Activated CD4-positive, alpha-beta T cell treated with anti-CD3 and anti-CD28 coated beads, Interleukin-10, Interleukin-2, amounts not matched to agents 100 ng/mL and 50 ng/mL, durations not matched to agents 16 hours and 8 hours (primary cell): ENCODE data around the gene NUP62.
"Not testable (repeated sequence)": the region's sequence is repeated elsewhere in the genome, so short reads cannot be mapped to it uniquely, and the experiment has no call there.

Source experiments
- DNase-seq: peaks from one replicate; pipeline ENCODE4 v3.0.0-alpha.2; 2020

NUP62 gene

DNA sequence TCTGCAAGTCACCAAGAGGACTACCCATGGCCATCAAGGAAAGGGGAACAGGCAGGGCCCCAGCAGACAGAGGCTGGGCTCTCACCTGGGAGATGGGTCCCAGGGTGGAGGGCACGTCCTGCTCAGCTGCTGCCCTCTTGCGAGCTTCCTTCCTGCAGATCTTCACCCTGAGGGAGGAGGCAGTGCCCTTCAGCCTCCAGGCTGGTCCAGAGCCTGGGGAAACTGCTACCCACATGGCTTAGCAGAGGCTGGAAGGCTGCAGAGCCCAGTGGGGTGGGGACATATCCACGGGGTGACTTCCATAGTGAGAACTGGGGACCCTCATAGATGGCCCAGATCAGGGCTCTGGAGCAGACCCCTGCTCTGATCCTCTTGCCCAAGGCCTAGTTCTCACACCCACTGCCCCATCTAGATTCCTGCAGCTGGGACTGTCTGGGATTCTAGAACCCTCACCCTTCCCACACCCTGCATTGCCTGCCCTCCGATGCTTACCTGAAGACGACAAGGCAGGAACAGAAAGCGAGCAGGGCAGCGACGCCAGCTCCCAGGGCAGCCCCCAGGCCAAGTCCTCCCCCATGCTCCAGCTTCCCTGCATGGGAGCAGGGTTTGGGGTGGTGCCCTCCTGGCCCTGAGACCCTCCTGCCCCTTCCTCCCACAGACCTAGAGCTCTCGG is 22.6 kb upstream of the NUP62 start:
- DNase-seq = no peak

DNA sequence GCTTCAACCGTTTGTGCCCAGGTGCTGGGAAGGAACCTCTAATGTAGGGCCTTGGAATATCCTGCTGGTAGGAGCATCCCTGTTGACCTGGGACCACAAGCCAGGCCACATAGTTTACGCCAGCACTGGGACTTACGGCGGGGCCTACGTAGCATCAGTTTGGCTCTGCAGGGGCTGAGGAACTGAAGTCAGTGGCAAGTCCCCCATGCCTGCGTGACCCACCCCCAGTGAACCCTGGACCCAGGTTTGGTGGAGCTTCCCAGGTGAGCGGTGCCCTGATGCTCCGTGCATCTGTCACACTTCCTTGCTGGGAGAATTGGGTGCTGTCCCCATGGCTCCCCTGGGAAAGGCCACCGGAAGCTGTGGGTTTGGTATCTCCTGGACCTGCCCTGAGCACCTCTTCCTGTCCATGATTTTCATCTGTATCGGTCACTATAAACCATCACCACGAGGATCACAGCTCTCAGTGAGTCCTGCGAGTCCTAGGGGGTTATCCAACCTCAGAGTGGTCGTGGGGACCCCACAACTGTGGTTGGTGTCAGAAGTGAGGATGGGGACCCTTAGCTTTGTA is 21.7 kb upstream of the NUP62 start:
- DNase-seq = no peak

DNA sequence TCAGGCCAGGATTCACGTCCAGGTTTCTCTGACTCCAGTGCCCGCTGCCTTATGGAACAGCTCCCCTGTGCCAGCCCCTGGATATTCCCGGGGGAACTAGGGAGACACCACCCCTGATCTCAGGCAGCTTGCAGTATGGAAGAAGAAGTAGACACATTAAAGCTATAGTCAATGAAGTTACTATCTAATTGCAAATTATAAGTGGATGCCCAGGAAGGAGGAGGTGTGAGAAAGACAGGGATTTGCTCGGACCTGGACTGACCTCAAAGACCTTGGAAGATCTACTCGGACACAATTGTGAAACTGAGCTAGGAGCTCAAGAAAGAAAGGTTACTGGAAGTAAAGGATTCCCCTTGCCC is 21.3 kb upstream of the NUP62 start:
- DNase-seq = no peak

DNA sequence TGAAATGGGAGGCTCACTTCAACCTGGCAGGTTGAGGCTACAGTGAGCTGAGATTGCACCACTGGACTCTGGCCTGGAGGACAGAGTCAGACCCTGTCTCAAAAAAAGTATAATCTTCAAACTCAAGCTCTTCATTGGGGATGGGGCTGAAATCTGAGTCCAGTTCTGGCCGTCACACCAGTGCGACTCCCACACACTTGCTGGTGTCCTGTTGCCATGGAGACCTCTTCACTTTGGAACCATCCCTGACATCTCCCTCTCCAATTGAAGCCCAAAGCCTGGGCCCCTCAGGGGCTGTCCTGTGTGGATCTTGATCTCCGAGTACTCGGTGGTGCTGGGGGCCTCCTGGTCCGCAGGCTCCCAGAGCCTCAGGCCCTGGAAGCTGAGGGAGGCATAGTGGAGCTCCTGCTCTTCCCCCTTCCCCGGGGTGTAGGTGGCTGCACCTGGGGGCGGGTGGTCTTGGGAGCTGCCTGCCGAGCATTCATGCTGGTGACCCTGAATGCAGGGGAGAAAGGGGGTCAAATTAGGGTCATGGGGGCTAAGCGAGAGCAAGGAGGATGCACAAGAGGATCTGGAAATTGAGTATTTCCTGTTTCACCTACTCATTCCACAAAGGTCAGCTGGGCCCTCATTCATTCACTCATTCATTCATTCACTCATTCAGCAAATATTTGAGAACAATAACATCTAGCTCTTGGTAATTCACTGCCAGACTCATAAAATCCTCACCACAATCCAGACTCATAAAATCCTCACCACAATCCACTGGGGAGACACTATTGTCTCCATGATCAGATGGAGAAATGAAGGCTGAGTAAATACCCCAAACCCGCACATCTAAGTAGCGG is 20.7 kb upstream of the NUP62 start:
- no peak for DNase-seq

DNA sequence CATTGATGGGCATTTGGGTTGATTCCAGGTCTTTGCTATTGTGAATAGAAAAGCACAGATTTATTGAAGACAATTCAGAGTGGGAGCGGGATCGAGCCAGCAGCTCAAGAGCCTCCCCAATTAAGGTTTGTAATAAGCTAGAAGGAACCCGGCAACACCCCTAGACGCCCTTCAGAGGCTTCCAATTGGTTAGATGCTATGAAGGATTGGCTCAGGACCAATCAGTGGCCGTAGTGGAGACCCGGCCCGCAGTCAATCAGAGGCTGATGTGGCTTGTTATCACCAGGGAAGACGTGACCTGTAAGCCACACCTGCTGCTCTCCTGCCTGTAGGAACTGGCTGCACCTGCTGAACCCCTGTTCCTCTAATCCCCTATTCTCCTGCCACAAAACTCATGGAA is 17.1 kb upstream of the NUP62 start:
- no peak for DNase-seq

DNA sequence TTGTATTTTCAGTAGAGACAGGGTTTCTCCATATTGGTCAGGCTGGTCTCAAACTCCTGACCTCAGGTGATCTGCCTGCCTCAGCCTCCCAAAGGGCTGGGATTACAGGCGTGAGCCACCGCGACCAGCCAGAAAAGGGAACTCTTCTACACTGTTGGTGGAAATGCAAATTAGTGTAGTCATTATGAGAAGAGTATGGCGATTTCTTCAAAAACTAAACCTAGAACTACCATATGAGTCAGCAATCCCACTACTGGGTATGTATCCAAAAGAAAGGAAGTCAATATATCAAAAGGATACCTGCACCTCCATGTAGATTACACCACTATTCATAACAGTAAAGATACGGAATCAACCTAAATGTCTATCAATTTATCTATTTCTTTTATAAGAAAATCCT is 15.3 kb upstream of the NUP62 start:
- peak; percentile 72 for DNase-seq

DNA sequence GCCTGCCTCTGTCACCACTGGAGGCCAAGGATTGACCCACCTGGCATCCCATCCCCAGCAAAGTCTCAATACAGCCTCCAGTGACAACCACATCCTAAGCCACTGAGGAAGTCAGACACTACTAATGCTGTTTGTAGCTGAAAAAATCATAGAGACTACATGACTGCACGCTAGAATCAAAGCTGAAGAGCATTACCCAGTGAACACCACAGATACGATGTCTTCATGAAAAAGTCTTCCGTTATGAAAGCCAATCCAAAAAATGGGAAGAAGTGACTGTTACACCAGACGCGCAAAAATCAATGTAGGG is 11.1 kb upstream of the NUP62 start:
- no peak for DNase-seq

DNA sequence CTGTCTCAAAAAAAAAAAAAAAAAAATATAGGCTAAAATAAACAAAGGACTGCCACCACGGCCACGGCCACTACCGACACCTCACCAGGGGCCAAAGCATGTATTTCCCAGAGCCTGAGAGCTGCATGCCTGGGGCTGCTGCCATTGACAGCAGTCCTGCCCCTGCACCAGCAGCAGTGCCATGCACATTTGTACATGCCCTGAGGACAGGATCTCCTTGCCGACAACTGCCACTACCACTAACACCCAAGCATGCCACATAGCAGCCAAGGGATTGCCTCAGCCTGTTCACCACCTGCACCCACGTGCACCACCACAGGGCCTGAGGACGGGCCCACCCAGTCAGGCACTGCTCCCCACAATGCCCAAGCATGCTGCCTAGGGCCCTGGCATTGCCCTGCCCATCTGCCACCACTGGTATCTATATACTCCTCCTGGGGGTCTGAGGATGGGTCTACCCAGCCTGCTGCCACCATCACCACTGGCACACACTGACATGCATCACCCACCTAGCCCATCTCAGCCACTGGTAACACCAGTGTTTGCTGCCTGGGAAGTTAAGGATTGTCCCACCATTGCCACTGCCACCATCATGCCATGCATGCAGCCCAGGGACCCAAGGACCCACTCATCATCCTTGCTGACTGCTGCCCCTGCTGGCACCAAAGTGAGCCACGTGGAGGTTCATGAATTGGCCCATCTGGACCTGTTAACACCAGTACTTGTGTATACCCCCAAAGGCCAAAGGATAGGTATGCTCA is 10.6 kb upstream of the NUP62 start:
- DNase-seq = no peak

DNA sequence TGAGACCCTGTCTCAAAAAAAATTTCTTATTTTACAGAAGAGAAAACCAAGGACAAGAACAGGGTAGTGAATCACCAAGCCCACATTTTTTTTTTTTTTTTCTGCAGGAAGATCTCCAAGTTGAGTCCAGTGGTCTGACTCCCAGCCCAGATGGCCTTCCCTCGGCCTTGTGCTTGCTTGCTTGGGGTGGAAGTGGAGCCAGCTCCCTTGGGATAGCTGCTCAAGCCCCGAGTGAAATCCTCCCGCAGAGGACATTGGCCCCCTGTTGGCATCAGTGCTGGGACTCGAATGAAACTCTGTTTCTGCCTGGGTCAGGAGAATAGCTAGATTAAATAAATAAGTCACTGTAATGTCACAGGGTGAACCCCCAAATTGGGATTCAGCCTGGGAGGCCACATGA is 9.4 kb upstream of the NUP62 start:
- DNase-seq = no peak

DNA sequence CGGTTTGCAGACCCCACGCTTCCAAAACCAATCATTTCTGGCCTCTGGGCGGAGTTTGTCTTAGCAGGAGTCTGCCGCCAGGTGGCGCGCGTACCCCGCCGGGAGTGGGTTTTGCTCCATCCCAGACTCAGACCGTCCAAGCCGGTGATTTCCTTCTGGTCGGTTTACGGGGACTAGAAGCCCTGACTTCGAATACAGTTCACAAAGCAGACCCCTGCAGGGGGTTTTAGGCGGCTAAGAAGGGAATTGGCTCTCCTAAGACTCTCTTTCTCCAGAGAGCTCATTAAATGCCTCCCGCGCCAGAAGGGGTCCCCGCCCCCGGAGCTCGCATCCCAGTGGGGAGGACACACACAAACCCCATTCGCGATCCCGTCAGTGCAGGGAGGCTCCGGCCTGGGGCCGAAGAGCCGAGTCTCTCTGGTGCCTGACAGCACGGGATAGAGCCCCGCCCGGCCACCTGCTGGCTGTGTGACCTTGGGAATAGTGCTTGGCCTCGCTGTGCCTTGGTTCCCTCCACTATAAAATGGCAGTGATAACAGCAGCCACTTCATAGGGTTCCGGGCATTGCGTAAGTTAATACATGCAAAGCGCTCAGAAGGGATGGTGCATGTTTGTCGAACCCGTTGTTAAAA is 8.6 kb upstream of the NUP62 start:
- DNase-seq = peak; percentile 82

DNA sequence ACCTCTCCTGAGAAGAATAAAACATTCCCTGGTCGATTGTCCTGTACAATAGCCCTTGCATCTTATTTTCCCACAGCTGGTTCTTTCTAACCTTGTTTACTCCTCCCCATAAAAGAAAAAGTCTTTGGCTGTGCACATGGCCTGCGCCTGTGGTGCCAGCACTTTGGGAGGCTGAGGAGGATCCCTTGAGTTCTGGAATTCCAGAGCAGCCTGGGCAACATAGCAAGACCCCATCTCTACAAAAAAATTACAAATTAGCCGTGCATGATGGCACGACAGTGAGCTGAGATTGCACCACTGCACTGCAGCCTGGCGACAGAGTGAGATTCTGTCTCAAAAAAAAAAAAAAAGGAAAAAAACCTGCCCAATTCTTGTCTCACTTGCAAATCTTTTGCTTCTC is 7.2 kb upstream of the NUP62 start:
- DNase-seq = no peak

DNA sequence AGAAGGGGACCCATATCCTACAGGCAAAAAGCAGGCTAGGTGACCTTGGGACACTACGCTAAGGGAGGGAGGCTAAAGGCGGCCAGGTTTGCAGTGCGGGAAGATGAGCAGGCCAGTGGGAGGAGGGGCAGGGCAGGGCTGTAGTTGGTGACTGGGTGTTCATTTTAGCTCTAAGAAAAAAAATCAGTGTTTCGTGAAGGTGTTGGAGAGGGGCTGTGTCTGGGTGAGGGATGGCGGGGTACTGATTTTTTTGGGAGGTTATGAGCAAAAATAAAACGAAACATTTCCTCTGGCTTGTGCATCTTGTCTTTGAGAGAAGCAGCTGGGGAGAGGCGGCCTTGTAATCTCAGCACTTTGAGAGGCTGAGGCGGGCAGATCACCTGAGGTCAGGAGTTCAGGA is 4.3 kb upstream of the NUP62 start:
- no peak for DNase-seq

DNA sequence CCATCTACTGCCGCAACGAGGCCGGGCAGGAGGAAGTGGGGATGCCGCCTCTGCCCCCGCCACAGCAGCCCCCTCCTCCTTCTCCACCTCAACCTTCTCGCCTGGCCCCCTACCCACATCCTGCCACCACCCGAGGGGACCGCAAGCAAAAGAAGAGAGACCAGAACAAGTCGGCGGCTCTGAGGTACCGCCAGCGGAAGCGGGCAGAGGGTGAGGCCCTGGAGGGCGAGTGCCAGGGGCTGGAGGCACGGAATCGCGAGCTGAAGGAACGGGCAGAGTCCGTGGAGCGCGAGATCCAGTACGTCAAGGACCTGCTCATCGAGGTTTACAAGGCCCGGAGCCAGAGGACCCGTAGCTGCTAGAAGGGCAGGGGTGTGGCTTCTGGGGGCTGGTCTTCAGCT is 3.4 kb upstream of the NUP62 start:
- peak; percentile 62 for DNase-seq

DNA sequence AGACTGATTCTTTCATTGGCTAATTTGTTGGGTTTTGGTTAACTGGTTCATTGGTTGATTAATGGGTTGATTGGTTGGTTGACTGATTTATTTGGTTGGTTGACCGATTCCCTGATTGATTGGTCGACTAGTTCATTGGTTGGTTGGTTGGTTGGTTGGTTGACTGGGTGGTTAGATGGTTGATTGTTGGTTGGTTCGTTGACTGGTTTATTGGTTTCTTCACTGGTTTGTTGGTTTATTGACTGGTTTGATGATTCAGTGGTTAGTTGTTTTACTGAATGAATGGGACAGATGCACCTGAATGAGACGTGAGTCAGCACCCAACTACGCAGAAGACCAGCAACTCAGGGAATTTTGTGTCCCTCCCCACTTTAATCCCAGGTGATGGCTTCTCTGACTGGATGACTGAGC is 2.7 kb upstream of the NUP62 start:
- DNase-seq = peak; percentile 31

DNA sequence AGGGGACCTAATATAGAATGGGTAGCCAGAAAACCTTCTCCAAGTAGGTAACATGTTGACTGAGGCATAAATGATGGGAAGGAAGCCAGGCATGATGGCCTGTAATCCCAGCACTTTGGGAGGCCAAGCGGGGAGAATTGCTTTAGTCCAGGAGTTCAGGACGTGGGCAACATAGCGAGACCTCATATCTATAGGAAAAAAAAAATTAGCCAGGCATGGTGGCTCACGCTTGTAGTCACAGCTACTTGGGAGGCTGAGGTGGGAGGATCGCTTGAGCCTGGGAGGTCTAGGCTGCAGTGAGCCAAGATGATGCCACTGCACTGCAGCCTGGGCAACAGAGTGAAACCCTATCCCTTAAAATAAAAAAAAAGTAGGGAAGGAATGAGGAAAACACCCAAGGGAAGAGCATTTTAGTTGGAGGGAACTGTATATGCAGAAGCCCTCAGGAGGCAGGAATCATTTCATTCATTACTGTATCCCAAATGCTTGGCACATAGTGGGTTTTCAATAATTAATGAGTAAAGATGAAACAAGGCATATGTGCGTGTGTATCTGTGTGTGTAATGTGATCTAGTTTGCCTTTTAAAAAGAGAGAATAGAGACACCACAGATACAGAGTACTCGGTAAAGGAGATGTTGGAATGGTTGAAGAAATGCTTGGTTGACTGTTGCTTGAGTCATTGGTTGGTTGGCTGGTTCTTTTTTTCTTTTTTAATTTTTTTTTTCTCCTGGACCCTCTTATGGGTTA is 2.2 kb upstream of the NUP62 start:
- DNase-seq = no peak

DNA sequence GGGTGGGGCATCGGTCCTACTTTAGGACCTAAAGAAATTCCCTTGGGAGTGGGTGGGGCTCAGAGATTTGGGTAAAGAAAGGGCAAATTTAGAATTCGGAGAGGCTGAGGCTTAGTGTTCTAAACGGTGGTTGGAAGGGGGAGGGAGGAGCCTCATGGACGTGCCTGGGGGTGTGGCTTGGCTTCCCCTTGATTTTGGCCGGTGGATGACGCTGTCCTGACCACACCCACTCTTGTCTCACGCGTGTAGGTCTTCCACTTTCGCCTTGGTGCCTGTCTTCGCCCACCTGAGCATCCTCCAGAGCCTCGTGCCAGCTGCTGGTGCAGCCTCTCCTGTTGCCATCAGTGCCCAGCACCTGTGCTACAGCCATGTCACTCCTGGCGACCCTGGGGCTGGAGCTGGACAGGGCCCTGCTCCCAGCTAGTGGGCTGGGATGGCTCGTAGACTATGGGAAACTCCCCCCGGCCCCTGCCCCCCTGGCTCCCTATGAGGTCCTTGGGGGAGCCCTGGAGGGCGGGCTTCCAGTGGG is 1.2 kb upstream of the NUP62 start:
- no peak for DNase-seq

DNA sequence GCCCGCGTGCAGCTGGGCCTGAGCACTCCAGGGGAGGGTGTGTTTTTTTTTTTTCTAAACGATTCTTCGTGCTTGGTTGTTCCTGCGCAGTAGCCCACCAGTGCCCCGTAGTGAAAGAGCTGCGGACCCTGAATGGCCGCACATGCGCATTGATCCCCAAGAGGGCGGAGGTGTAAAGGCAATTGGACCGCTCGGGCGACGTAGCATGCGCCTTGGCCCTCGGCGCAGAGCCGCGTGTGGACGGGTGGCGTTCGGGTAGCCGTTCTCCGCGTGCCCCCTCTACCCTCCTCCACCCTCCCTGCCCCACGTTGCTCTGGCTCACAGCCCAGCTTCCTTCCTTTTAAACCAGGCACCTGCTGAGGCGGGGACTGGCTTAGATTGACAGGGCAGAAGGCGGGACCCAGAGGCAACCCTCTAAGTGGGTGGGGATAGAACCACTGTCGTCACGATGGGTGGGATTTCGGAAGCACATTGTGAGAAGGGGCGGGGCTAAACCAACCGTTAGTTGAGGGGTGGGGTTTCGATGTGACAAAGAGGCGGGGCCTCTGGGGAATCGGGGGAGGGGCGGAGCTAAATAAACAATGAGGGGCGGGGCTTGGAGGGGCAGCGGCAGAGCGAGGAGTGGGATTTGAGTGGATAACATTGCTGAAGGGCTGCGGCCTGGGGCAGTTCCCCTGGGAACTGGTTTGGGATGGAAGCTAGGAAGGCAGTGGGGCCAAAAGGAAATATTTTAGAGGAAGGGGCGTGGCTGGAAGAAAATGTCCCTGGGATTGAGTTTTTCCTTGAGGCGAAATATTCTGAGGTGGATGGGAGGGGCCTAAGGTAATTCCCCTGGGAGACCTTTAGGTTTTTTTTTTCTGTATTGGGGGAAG is 543 bp upstream of the NUP62 start:
- DNase-seq = peak; percentile 97

DNA sequence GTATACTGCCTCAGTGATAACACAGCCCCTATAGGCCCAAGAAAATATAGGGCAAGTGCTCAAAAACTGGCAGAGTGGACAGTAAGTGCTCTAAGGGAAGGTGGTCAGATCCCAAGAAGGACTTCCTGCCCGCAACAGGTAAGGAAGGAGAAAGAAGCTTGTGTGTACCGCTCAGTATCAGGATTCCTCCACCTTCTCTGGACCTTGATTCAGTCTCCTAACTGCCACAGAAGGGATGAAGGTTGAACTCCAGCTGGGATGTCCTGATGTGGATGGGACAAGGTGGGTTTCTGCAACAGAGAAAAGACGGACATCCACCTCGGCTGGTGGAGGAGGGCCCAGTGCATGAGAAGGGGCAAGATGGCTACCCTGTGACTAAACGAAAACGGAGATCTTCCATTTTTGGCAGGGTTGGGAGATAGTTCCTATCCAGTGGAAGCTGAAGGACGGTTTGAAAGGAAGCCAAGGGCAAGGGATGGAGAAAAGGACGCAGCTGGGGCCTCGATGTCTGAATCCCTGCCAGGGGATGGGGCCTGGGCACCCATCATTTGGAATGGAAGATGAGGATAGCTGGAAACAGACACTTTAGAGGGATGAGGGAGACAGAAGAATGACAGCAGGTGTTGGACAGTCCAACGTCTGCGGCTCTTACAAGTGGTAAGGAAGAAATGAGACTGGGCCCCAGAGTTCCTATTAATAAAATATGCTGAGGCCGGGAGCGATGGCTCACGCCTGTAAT is 1.6 kb downstream of the NUP62 start:
- DNase-seq = no peak

DNA sequence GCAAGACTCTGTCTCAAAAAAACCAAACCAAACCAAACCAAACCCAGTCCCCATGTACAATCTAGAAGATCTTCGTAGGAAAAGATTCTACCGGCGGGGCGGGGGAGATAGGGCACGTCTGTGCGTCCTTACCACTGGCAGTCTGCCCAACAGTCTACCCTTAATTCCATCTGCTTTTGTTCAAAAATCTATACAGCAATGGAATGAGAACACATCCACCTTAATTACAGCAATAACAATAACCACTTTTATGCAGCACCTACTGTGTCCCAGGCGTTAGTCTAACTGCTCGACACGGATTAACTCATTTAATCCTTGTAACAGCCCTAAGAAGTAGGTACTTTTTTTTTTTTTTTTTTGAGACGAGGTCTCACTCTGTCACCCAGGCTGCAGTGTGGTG is 2.8 kb downstream of the NUP62 start:
- no peak for DNase-seq

DNA sequence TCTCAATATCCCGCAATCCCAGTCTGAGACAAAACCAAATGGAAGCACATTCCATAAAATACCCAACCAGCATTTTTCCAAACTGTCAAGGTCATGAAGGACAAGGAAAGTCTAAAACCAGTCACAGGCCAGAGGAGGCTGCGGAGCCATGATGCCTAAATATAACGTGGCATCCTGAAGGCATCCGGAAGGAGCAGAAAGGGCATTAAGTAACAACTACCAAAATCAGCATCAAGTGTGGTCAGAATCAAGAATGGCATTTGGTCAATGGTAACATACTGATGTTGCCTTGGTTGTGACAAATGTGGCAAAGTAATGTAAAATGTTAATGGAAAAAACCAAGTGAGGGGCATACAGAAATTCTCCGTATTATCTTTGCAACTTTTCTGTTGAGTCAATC is 3.8 kb downstream of the NUP62 start:
- DNase-seq = no peak

DNA sequence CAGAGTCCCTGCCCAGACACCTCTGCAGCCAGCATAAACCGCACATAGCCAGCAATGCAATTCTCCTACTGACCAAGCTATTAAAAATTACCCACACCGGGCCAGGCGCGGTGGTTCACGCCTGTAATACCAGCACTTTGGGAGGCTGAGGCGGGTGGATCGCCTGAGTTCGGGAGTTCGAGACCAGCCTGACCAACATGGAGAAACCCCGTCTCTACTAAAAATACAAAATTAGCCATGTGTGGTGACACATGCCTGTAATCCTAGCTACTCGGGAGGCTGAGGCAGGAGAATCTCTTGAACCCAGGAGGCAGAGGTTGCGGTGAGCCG is 4.5 kb downstream of the NUP62 start:
- DNase-seq = not testable (repeated sequence)
